AG04450 (cell line): ENCODE data around the gene TCTN2. TPM values are rescaled to one million over a fixed set of nuclear protein-coding genes. Genes with fewer than 3 reads are reported as not detected.

Source experiments
- CTCF ChIA-PET: fragments of 300-600, 350-600 bp; formaldehyde crosslinking; extraction: SDS; loops from one replicate; lab custom pipeline; 2022; ENCODE audit warnings: antibody characterized with exemption, inconsistent platforms; lab: Charles Lee
- POLR2A ChIA-PET: fragments of 350-600 bp; formaldehyde crosslinking; extraction: SDS; loops from one replicate; lab custom pipeline; 2021; ENCODE audit warnings: antibody characterized with exemption, inconsistent platforms; lab: Yijun Ruan, JAX
- DNase-seq: peaks from one replicate; pipeline ENCODE4 v3.0.0-alpha.2; 2011; ENCODE audit warnings: low read depth, low spot score
- H3K27ac ChIP-seq: one replicate; pipeline ENCODE4 v1.5.1; 2012; ENCODE audit warnings: low read depth, low read length, control low read depth
- H3K27me3 ChIP-seq: one replicate; pipeline ENCODE4 v1.6.0; 2012; ENCODE audit warnings: low read length; ENCODE audit not compliant: control insufficient read depth, insufficient read depth
- H3K4me3 ChIP-seq: 2 replicates; pipeline ENCODE4 v1.5.1; 2011; ENCODE audit warnings: mild to moderate bottlenecking, low read depth, low read length, control low read depth
- H3K9me3 ChIP-seq: 2 replicates; pipeline ENCODE4 v1.5.1; 2012; ENCODE audit warnings: low read length; ENCODE audit not compliant: control insufficient read depth, insufficient read depth
- polyA plus RNA-seq: library from polyadenylated mRNA; depleted of rRNA; stranded (reverse); fragments of >200 nt; gene quantifications from 2 replicates; pipeline ENCODE4 v1.2.3, GENCODE V29; 2011
- TF ChIP-seq, protein P1 (sequence below): IDR thresholded peaks from 2 replicates; pipeline ENCODE4 v1.5.1; 2011; ENCODE audit warnings: low read depth, low read length, control low read depth, inconsistent platforms

The TCTN2 gene
- polyA plus RNA-seq, 1 experiment: 9.1 TPM

DNA sequence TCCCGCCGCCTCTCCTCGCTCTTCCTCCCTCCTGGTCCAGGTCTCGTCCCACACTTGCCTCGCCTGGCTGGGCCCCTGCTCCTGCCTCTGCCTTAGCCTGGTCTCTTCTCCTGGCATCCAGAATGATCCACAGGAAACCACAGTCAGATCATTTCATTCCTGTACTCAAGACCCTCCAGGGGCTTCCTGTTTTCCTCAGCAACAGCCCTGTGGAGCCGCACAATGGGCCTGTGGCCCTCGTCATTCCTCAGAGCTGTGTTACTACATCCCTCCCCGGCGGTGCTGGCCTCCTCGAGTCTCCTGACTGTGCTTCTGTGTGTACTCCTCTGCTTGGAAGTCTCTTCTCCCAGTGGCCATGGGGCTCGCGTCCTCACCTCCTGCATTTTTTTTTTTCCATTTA is 61.3 kb downstream of the TCTN2 start:
- DNase-seq: no peak
- ChIA-PET POLR2A (no interaction called here), CTCF (no interaction called here)
- Histone ChIP-seq H3K27ac (no peak overlapping the region), H3K9me3 (no peaks in the 10 kb centered on the region), H3K4me3 (no peak overlapping the region), H3K27me3 (no peaks in the 10 kb centered on the region)
- TF ChIP-seq, protein P1, sequence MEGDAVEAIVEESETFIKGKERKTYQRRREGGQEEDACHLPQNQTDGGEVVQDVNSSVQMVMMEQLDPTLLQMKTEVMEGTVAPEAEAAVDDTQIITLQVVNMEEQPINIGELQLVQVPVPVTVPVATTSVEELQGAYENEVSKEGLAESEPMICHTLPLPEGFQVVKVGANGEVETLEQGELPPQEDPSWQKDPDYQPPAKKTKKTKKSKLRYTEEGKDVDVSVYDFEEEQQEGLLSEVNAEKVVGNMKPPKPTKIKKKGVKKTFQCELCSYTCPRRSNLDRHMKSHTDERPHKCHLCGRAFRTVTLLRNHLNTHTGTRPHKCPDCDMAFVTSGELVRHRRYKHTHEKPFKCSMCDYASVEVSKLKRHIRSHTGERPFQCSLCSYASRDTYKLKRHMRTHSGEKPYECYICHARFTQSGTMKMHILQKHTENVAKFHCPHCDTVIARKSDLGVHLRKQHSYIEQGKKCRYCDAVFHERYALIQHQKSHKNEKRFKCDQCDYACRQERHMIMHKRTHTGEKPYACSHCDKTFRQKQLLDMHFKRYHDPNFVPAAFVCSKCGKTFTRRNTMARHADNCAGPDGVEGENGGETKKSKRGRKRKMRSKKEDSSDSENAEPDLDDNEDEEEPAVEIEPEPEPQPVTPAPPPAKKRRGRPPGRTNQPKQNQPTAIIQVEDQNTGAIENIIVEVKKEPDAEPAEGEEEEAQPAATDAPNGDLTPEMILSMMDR: no peak

GRCh38 chr12:123733229-123733628 is 62.3 kb downstream of the TCTN2 start:
- Histone ChIP-seq H3K27ac (no peak overlapping the region), H3K27me3 (no peaks in the 10 kb centered on the region), H3K4me3 (no peak overlapping the region), H3K9me3 (no peaks in the 10 kb centered on the region)
- no peak for DNase-seq
- POLR2A ChIA-PET: interaction anchor here (0.6 kb wide), 1 partner anchor 21 kb away, joined by 5 read pairs; the partner anchor contains the start of gene ATP6V0A2
- CTCF ChIA-PET: no interaction called here
- TF ChIP-seq, protein P1: no peak

- no peak for DNase-seq
- no peak overlapping the region for H3K4me3 ChIP-seq
- TF ChIP-seq, protein P1: no peak
- no peaks in the 10 kb centered on the region for H3K9me3 ChIP-seq
- no peak overlapping the region for H3K27ac ChIP-seq
- no peaks in the 10 kb centered on the region for H3K27me3 ChIP-seq
- CTCF ChIA-PET: no interaction called here
- POLR2A ChIA-PET: no interaction called here
Observed at GRCh38 chr12:123734268-123734667, 63.4 kb downstream of the TCTN2 start.

- ChIA-PET POLR2A (no interaction called here), CTCF (no interaction called here)
- TF ChIP-seq, protein P1: no peak
- Histone ChIP-seq H3K27me3 (no peaks in the 10 kb centered on the region), H3K27ac (no peak overlapping the region), H3K9me3 (no peaks in the 10 kb centered on the region; the same call in 1 of the 2 replicates), H3K4me3 (no peak overlapping the region)
- no peak for DNase-seq
Observed at GRCh38 chr12:123741937-123742572, 71.1 kb downstream of the TCTN2 start.

- Histone ChIP-seq H3K9me3 (no peaks in the 10 kb centered on the region; the same call in 1 of the 2 replicates), H3K27ac (no peak overlapping the region), H3K4me3 (no peak overlapping the region), H3K27me3 (no peaks in the 10 kb centered on the region)
- POLR2A ChIA-PET: no interaction called here
- CTCF ChIA-PET: no interaction called here
- no peak for DNase-seq
- TF ChIP-seq, protein P1: no peak
Observed at GRCh38 chr12:123743002-123743401, 72.1 kb downstream of the TCTN2 start.
